Adipocyte (in vitro differentiated cells): Measurements from ENCODE around the gene FHOD3.
A peak's percentile ranks its signal among the peaks of the same experiment; 100 is the strongest.

Experiments used
- DNase-seq: peaks from one replicate; pipeline ENCODE4 v3.0.0-alpha.2; 2015; ENCODE audit warnings: low read depth
- H3K27me3 ChIP-seq: replicated peaks from 2 replicates; pipeline ENCODE4 v1.7.0; 2013; ENCODE audit warnings: mild to moderate bottlenecking, low read length, moderate library complexity; ENCODE audit not compliant: control insufficient read depth, insufficient read depth
- H3K36me3 ChIP-seq: 2 replicates; pipeline ENCODE4 v1.7.0; 2013; ENCODE audit warnings: low read length, mild to moderate bottlenecking, moderate library complexity; ENCODE audit not compliant: control insufficient read depth, insufficient read depth, severe bottlenecking
- H3K4me1 ChIP-seq: 2 replicates; pipeline ENCODE4 v1.7.0; 2013; ENCODE audit warnings: mild to moderate bottlenecking, low read length, moderate library complexity; ENCODE audit not compliant: control insufficient read depth, insufficient read depth
- H3K4me3 ChIP-seq: 2 replicates; pipeline ENCODE4 v1.7.0; 2013; ENCODE audit warnings: mild to moderate bottlenecking, low read length, moderate library complexity
- H3K9ac ChIP-seq: 2 replicates; pipeline ENCODE4 v1.7.0; 2013; ENCODE audit warnings: mild to moderate bottlenecking, low read length, moderate library complexity
- H3K9me3 ChIP-seq: 2 replicates; pipeline ENCODE4 v1.7.0; 2013; ENCODE audit warnings: mild to moderate bottlenecking, low read length, moderate library complexity; ENCODE audit not compliant: control insufficient read depth

Gene FHOD3

DNA sequence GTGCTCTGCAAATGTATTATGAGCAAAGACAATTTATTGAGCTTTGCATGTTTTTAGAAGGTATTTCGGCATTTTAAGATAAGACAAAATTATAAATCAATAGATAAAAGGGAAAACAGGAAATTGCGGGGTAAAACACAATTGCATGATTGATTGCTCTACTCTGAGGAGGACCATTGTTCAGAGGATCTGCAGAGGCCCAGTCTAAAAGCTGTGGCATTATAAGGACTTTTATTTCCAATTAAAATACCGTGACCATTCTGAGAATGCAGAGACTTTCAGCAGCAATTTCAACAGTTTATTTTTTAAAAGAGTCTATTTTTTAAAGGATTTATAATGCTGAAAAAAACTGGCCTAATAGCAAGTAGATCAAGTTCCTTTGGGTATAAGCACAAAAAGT, 469.3 kb downstream of the FHOD3 start:
- H3K9ac ChIP-seq, result no peak overlapping the region
- H3K9me3 ChIP-seq, result no peaks in the 10 kb centered on the region
- no peak overlapping the region for H3K4me3 ChIP-seq
- no peaks in the 10 kb centered on the region for H3K27me3 ChIP-seq
- H3K36me3 ChIP-seq, result no peaks in the 10 kb centered on the region
- peaks cover 8% of the 10 kb centered on the region for H3K4me1 ChIP-seq
- no peak for DNase-seq

DNA sequence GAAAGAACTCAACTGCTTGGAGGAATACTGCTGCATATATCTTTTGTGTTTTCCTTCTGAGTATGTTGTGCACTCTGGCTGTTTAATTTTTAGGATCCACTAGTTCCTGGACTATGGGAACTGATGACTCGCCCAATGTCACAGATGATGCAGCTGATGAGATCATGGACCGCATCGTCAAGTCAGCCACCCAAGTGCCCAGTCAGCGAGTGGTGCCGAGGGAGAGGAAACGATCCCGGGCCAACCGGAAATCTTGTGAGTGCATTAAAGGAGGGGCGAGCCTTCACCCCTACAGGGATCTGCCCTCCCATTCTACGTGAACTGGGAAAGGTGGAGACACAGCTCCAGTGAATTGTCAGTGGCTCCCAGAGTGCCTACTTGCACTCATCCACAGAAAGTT, 471.7 kb downstream of the FHOD3 start:
- H3K9me3 ChIP-seq, result no peaks in the 10 kb centered on the region
- H3K27me3 ChIP-seq, result no peaks in the 10 kb centered on the region
- no peaks in the 10 kb centered on the region for H3K36me3 ChIP-seq
- no peak overlapping the region for H3K9ac ChIP-seq
- H3K4me1 ChIP-seq, result peaks cover 16% of the 10 kb centered on the region
- H3K4me3 ChIP-seq, result no peak overlapping the region
- no peak for DNase-seq

DNA sequence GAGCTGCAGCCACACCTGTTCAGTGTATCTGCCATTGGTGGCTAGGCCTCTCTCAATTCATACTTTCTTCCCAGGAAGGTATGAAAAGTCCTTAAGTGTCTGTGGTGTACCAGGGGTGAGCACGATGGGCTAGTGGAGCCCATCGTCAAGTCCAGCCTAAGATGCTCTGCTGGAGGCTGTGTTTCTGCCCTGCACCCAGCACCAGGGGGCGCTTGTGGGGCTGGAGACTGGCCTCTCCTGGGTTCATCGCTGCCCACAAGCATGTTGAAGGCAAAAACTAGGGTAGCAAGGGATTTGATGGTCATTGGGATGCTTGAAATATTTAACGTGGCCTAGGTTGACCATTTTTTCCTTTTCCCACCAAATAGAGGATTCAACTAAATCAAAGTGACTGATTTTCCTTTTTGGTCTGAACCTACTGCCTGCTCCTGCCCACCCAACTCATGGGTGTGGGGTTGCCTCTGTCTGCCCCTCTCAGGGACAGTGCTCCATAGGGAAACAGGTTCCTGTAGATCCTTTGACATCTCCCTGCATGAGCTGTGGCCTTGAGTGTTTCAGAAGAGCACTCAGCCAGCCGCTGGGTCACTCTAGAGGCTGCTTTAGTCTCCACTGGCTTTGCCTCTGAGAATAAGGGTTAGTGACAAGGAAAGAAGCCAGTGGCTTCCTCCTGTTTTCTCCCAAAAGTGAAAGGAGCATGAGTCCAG, 472.2 kb downstream of the FHOD3 start:
- Histone ChIP-seq H3K9me3 (no peaks in the 10 kb centered on the region), H3K4me3 (no peak overlapping the region), H3K9ac (no peak overlapping the region), H3K4me1 (peaks cover 16% of the 10 kb centered on the region), H3K27me3 (no peaks in the 10 kb centered on the region), H3K36me3 (no peaks in the 10 kb centered on the region)
- DNase-seq, result no peak

DNA sequence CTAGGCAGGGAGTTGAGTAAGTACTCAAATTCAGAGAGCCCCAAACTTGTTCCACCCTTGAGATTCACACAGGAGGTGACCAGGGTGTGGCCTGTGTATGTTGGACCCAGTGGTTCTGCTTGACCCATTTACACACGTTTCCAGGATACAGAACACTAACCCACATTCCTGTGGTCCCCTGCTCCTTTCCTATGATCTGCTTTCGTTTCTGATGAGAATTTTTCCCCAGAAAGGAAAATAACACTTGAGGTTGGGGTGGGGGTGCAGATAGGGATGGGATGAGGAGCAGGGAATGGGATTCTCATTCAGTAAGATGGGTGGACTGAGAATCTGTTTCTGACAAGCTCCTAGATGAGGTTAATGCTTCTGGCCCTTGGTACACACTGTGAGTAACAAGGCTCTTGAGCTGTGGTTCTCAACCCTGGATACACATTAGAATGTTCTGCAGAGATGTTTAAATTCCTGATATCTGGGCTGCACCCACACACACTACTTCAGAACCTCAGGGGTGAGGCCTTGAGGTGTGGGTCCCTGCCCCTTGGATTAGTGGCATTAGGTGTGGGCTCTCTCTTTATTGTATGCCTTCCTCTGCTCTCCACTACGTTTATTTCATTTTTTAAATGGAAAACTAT, 472.9 kb downstream of the FHOD3 start:
- Histone ChIP-seq H3K9ac (no peak overlapping the region), H3K4me1 (peaks cover 16% of the 10 kb centered on the region), H3K4me3 (no peak overlapping the region), H3K9me3 (no peaks in the 10 kb centered on the region), H3K36me3 (no peaks in the 10 kb centered on the region), H3K27me3 (no peaks in the 10 kb centered on the region)
- no peak for DNase-seq

DNA sequence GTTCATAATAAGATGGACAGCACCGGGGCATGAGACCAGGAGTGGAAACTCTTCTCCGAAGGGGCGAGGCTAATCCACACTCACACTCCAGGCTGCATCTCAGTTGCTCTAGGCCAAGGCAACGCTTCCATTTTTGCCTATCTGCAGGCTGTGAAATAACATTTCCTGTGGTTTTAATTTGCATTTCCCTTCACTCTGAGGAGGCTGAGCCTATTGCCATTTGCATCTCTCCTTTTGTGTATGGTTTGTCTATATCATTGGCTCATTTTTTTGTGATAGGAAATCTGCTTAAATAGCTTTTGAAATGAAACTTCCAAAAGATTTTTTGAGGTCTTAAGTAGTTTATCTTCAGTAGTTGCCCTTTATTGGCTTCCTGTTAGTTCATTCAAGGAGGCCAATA, 473.7 kb downstream of the FHOD3 start:
- H3K4me3 ChIP-seq, result no peak overlapping the region
- peaks cover 16% of the 10 kb centered on the region for H3K4me1 ChIP-seq
- no peaks in the 10 kb centered on the region for H3K9me3 ChIP-seq
- H3K9ac ChIP-seq, result no peak overlapping the region
- H3K27me3 ChIP-seq, result no peaks in the 10 kb centered on the region
- H3K36me3 ChIP-seq, result no peaks in the 10 kb centered on the region
- no peak for DNase-seq

DNA sequence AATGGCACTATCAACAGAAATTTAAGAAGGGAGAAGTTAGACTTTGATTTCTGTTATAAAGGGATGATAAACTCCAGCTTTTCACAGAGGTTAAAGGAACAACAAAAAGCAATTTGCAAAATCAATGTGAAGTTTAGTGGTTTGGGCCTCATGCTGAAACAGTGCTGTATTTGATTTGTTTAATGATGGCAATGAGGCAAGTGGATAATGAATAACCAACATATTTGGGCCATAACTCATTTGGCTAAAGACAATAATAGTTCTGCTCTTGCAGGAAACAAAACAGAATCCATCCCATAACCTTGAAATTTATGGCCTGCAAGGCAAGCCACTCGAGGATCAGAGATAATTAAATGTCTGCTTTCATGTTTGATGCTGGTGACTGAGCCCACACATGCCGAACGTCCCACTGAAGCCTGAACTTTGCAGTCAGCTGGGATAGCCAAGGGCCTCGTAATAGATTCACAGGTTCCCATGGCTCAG, 474.8 kb downstream of the FHOD3 start:
- H3K9ac ChIP-seq, result no peak overlapping the region
- H3K4me3 ChIP-seq, result no peak overlapping the region
- DNase-seq, result peak; percentile 37
- H3K27me3 ChIP-seq, result no peaks in the 10 kb centered on the region
- no peaks in the 10 kb centered on the region for H3K9me3 ChIP-seq
- H3K36me3 ChIP-seq, result no peaks in the 10 kb centered on the region
- H3K4me1 ChIP-seq, result peaks cover 16% of the 10 kb centered on the region

DNA sequence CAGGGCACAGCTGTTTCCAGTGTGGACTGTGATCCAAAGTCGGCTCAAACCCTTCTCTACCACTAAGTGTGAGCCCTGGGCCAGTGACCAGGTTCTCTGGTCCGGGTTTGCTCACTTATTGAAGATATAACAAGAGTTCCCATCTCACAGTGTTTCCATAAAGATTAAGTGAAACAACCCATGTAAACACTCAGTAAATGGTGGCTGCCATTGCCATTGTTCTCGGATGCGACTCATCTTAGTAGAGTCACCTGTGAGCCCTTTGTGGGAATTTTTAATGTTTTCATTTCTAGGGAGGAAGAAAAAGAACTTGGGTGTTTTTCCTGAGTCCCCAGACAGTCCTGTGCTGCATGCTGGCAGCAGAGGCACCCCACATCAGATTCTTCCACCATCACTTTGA, 477.9 kb downstream of the FHOD3 start:
- Histone ChIP-seq H3K4me3 (no peak overlapping the region), H3K27me3 (no peaks in the 10 kb centered on the region), H3K9me3 (no peaks in the 10 kb centered on the region), H3K4me1 (peaks cover 10% of the 10 kb centered on the region), H3K9ac (no peak overlapping the region), H3K36me3 (no peaks in the 10 kb centered on the region)
- no peak for DNase-seq

DNA sequence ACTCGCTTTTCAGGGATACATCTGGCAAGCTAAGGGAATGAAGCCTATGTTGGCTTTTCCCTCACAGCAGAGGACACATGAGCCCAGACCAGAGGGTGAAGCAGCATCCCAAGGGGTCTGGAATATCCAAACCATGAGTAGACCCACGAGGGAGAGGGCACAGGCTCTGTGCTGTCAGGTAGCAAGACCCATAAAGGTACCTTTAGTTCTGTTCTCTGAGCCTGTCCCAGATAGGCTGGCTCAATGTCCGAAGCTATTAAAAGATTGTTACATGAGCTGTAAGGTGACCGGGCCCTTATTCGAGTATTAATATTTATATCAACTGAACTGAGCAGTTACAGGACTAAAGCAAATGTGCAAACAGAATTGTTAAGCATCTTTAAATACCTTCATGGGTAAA, 479.1 kb downstream of the FHOD3 start:
- no peak overlapping the region for H3K9ac ChIP-seq
- no peak overlapping the region for H3K4me3 ChIP-seq
- H3K4me1 ChIP-seq, result peaks cover 8% of the 10 kb centered on the region
- DNase-seq, result no peak
- H3K9me3 ChIP-seq, result no peaks in the 10 kb centered on the region
- no peaks in the 10 kb centered on the region for H3K27me3 ChIP-seq
- H3K36me3 ChIP-seq, result no peaks in the 10 kb centered on the region

DNA sequence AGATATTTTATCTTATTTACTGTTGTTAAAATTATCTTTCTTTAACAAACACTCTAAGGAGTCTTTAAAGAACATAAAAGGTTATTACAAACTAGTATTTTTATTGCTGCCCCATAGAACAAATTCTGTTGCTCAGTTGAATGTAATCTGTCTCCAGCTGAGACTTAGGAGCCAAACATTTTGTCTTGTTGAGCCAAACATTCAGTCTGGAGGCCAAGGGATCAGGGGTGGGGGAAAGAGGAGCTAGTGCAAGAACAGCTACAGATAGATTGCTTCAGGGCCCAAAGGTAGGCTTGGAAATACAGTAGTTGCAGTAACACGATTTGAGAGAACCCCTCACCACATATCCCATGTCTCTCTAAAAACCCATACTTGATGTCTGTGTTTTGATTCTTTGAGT, 480.1 kb downstream of the FHOD3 start:
- no peak overlapping the region for H3K9ac ChIP-seq
- H3K4me1 ChIP-seq, result peaks cover under 1% of the 10 kb centered on the region
- no peak for DNase-seq
- H3K4me3 ChIP-seq, result no peak overlapping the region
- H3K27me3 ChIP-seq, result no peaks in the 10 kb centered on the region
- H3K36me3 ChIP-seq, result no peaks in the 10 kb centered on the region
- H3K9me3 ChIP-seq, result no peaks in the 10 kb centered on the region

DNA sequence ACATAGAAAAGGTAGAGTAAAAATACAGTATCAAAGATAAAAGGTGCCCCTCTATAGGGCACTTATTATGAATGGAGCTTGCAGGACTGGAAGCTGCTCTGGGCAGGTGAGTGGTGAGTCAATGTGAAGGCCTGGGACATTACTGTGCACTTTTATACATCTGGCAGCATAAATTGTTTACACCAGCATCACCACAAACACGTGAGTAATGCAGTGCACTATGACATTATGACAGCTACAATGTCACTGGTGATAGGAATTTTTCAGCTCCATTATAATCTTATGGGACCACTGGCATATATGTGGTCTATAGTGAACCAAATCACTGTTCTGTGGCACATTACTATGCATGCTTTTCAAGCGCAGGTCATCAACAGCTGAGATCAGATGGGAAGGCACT, 483.2 kb downstream of the FHOD3 start:
- H3K36me3 ChIP-seq, result no peaks in the 10 kb centered on the region

DNA sequence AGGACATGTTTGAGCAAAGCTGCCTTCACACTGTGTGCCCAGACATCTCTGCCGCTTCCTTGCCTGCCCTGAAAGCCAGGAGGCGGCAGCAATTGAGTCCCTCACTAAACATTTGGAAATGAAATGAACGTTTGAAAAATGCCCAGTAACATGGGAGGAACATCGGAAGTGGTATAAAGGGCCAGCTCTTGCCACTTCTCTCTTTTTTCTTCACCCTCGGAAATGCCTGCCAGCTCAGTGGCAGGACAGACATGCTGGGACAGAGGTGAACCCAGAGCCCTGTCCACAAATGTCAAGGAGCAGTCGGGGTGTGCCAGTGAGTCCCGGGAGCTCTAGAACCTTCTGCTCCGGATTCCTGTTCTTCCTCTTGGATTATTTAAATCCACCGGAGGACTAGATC, 485.2 kb downstream of the FHOD3 start:
- Histone ChIP-seq H3K4me1 (peaks cover 14% of the 10 kb centered on the region), H3K4me3 (no peak overlapping the region), H3K9me3 (no peaks in the 10 kb centered on the region), H3K9ac (no peak overlapping the region), H3K36me3 (no peaks in the 10 kb centered on the region), H3K27me3 (no peaks in the 10 kb centered on the region)
- DNase-seq, result no peak

More for the DNA sequence above, 483.2 kb downstream of the FHOD3 start:
- Histone ChIP-seq H3K4me3 (no peak overlapping the region), H3K9me3 (no peaks in the 10 kb centered on the region), H3K27me3 (no peaks in the 10 kb centered on the region), H3K9ac (no peak overlapping the region), H3K4me1 (no peaks in the 10 kb centered on the region)
- no peak for DNase-seq
